ENCODE results near the gene SCN2B.

SCN2B gene

DNA sequence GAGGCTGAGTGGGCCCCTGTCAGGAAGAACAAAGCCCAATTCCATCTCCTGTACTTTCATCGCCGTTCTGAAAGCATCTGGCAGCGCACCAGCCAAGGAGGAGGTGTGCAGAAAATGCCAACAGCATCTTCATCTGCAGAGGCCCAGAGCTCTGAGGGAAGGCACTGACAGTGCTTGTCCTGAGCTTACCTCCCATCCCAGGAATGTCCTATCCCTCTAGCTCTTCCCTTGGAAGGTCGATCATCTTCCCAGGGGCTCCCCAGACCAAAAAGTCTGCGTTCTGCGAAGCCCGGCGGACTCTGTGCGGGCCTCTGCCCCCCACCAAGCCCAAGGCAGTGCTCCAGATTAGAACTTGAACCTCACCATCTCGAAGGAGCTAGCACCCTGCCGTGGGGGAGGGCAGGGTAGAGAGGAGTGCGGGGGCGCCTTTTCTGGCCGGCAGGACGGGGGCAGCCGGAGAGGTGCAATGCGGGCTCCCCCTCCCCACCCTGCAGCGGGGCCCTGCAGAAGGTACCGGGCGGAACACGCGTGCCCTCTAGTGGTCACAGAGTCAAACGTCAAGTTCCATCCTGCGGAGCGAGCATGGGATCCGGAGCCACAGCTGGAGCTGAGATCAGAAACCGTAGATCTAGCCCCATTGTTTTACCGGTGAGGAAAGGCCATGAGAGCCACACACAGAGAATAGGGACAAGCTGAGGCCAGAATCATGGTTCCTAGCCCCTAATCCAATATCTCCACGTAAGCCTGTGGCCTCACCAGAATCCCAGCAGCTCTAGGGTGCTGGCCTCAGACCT is 5.0 kb downstream of the SCN2B start:
- TF ChIP-seq, protein P1, sequence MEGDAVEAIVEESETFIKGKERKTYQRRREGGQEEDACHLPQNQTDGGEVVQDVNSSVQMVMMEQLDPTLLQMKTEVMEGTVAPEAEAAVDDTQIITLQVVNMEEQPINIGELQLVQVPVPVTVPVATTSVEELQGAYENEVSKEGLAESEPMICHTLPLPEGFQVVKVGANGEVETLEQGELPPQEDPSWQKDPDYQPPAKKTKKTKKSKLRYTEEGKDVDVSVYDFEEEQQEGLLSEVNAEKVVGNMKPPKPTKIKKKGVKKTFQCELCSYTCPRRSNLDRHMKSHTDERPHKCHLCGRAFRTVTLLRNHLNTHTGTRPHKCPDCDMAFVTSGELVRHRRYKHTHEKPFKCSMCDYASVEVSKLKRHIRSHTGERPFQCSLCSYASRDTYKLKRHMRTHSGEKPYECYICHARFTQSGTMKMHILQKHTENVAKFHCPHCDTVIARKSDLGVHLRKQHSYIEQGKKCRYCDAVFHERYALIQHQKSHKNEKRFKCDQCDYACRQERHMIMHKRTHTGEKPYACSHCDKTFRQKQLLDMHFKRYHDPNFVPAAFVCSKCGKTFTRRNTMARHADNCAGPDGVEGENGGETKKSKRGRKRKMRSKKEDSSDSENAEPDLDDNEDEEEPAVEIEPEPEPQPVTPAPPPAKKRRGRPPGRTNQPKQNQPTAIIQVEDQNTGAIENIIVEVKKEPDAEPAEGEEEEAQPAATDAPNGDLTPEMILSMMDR (conservative IDR thresholded peaks at IDR 0.05; ENCODE audit: low read depth, low read length), result peak; percentile 83
- 0 out of 2 replicates have a peak overlapping the region, but pooled peaks have one; percentile 33 for H2AFZ ChIP-seq (ENCODE audit: low read depth)
- H3K27ac ChIP-seq, result no peak overlapping the region
- H3K4me2 ChIP-seq, result no peak overlapping the region
- H3K36me3 ChIP-seq (ENCODE audit: insufficient read depth), result no peaks in the 10 kb centered on the region
- no peaks in the 10 kb centered on the region for H3K4me1 ChIP-seq (ENCODE audit: low read depth, poor library complexity, severe bottlenecking)
- no peaks in the 10 kb centered on the region for H4K20me1 ChIP-seq (ENCODE audit: insufficient read depth)
- no peak overlapping the region for H3K9ac ChIP-seq
- H3K27me3 ChIP-seq (ENCODE audit: insufficient read depth, low read depth), result no peaks in the 10 kb centered on the region; the same call in 1 of the 2 replicates
- no peaks in the 10 kb centered on the region for H3K79me2 ChIP-seq (ENCODE audit: insufficient read depth, low read depth)
- H3K4me3 ChIP-seq (IDR thresholded peaks at IDR 0.05; ENCODE audit: insufficient read depth, low read depth, low read length), result no peak overlapping the region

DNA sequence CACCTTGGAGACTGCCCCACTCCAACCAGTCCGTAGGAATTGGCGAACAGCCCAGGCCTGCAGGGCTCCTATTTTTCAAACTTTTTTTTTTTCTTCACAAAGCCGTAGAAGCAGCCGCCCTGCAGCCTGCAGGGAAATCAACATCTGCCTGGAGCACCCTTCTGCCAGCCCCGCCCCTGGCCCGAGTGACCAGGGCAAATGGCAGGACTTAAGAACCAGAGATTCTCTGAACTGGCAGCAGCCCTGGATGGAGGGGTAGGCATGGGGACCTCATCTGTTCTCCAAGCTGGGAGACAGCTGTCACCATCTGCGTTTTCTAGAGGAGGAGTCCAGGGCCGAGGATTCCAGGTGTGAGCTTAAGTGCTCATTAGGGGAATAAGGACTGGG is 5.6 kb downstream of the SCN2B start:
- Histone ChIP-seq H2AFZ (ENCODE audit: low read depth) (no peak overlapping the region), H3K4me2 (no peak overlapping the region), H3K27ac (no peak overlapping the region), H3K9ac (no peak overlapping the region), H3K36me3 (ENCODE audit: insufficient read depth) (no peaks in the 10 kb centered on the region), H3K79me2 (ENCODE audit: insufficient read depth, low read depth) (no peaks in the 10 kb centered on the region), H3K4me1 (ENCODE audit: low read depth, poor library complexity, severe bottlenecking) (no peaks in the 10 kb centered on the region), H3K27me3 (ENCODE audit: insufficient read depth, low read depth) (no peaks in the 10 kb centered on the region; the same call in 1 of the 2 replicates), H4K20me1 (ENCODE audit: insufficient read depth) (no peaks in the 10 kb centered on the region), H3K4me3 (IDR thresholded peaks at IDR 0.05; ENCODE audit: insufficient read depth, low read depth, low read length) (no peak overlapping the region)
- TF ChIP-seq, protein P1 (conservative IDR thresholded peaks at IDR 0.05; ENCODE audit: low read depth, low read length), result no peak

DNA sequence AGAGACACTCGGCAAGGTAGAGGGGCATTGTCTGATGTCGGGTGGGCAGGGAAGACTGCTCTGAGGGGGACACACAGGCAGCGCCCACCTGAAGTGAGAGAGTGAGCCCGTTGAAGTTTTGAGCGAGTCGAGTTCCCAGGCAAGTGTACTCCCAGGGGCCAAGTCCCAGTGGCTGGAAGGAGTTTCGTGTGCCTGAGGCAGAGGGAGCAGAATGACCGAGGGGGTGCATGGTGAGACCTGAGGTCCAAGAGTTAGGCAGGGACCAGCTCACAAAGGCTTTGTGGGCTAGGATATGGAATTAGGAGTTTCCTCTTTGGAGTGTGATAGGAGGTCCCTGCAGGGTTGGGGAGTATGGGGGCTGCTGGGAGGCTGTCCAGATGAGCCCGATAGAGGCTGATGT is 6.2 kb downstream of the SCN2B start:
- H3K4me2 ChIP-seq, result no peak overlapping the region
- no peaks in the 10 kb centered on the region for H4K20me1 ChIP-seq (ENCODE audit: insufficient read depth)
- no peaks in the 10 kb centered on the region for H3K4me1 ChIP-seq (ENCODE audit: low read depth, poor library complexity, severe bottlenecking)
- H3K9ac ChIP-seq, result no peak overlapping the region
- no peaks in the 10 kb centered on the region for H3K79me2 ChIP-seq (ENCODE audit: insufficient read depth, low read depth)
- H3K4me3 ChIP-seq (IDR thresholded peaks at IDR 0.05; ENCODE audit: insufficient read depth, low read depth, low read length), result no peak overlapping the region
- no peaks in the 10 kb centered on the region; the same call in 1 of the 2 replicates for H3K27me3 ChIP-seq (ENCODE audit: insufficient read depth, low read depth)
- TF ChIP-seq, protein P1 (conservative IDR thresholded peaks at IDR 0.05; ENCODE audit: low read depth, low read length), result no peak
- H3K36me3 ChIP-seq (ENCODE audit: insufficient read depth), result no peaks in the 10 kb centered on the region
- H3K27ac ChIP-seq, result no peak overlapping the region
- H2AFZ ChIP-seq (ENCODE audit: low read depth), result no peak overlapping the region

DNA sequence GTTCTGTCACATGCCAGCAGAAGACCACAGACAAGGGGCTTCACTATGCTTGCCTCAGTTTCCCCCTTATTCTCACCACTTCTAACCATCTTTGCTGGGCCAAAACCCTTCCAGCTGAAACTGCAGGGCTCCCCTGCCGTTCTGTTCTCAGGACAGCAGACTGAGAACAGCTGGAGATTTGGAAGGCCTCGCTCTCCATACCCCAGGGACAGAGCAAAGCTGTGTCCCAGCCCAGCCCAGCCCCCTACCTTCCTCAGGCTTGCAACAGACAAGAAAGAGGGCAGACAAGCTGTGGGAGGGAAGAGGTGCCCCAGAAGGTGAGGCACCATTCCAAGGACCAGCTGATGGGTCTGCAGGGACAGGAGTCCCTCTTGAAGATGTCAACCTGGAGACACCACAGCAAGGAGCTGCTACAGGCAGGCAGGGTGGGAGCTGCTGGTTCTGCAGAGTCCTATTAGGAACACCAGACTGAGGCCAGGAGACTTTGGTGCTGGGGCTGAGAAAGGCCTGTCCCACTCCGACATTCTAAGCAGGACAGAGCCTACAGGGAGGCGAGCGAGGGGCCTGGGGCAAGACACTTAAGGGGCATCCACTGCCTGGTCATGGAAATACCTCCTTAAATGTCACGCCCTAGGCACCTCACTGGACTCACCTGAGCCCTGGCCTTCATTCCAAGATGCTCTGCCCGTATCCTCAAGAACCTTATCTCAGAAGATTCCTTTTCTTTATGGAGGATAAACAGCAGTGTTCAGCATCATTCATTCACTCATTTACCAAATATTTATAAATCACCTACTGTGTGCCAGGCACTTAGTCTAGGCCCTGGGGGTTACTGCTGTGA is 6.9 kb downstream of the SCN2B start:
- Histone ChIP-seq H3K79me2 (ENCODE audit: insufficient read depth, low read depth) (no peaks in the 10 kb centered on the region), H3K36me3 (ENCODE audit: insufficient read depth) (no peaks in the 10 kb centered on the region), H3K4me1 (ENCODE audit: low read depth, poor library complexity, severe bottlenecking) (no peaks in the 10 kb centered on the region), H3K9ac (no peak overlapping the region), H4K20me1 (ENCODE audit: insufficient read depth) (no peaks in the 10 kb centered on the region), H3K27me3 (ENCODE audit: insufficient read depth, low read depth) (no peaks in the 10 kb centered on the region; the same call in 1 of the 2 replicates), H3K27ac (no peak overlapping the region), H3K4me3 (IDR thresholded peaks at IDR 0.05; ENCODE audit: insufficient read depth, low read depth, low read length) (no peak overlapping the region), H2AFZ (ENCODE audit: low read depth) (no peak overlapping the region), H3K4me2 (no peak overlapping the region)
- TF ChIP-seq, protein P1 (conservative IDR thresholded peaks at IDR 0.05; ENCODE audit: low read depth, low read length), result no peak
